GM12892 (cell line): Measurements from ENCODE around the gene MAGOHB.
A peak's percentile ranks its signal among the peaks of the same experiment; 100 is the strongest.

Source experiments
- POLR2A ChIP-seq: IDR thresholded peaks from 2 replicates; pipeline ENCODE4 v1.6.1; 2011; ENCODE audit warnings: low read depth, low read length, control low read depth
- POLR2AphosphoS5 ChIP-seq: IDR thresholded peaks from 2 replicates; pipeline ENCODE4 v1.6.1; 2011; ENCODE audit warnings: low read depth, low read length, control low read depth
- TAF1 ChIP-seq: IDR thresholded peaks from 2 replicates; pipeline ENCODE4 v1.6.1; 2011; ENCODE audit warnings: low read depth, mild to moderate bottlenecking, control low read depth, low read length, borderline replicate concordance

DNA sequence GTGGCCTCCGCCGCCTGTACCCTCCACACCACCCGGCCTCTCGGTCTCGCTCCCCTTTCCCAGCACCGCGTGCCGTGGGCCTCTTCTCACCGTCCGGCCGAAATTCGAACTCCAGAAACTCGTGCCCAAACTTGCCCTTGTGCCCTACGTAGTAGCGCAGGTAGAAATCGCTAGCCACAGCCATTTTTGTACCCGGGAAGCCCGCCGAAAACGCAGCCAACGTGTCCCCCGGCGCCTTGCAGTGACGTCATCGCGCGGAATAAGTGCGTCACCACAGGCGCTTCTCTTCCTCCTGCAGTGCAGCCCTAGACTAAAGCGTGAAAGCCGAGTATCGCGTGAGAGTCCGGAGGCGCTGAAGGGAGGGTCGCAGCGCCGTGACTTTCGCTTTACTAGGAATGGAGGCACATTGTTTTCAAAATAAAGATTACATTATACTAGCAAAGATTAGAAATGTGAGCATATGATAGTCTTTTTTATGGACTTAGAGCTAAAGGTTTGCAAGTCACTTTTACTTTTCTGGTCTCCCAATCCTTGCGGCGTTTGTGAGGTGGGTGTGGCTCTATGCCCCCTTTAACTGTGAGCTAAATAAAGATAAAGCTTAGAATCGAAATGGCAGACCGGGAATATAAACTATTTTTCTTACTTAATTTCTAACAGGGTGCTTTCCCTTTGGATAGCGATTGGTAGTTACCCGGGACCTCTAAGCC, at the start of gene MAGOHB:
- peak; percentile 81 for TF ChIP-seq POLR2AphosphoS5
- peak; percentile 85 for TF ChIP-seq POLR2A
- TF ChIP-seq TAF1 = peak; percentile 68; the same call in 1 of the 2 replicates
